Urinary bladder (tissue), 4 donors: ENCODE results near the gene DCC. TPM values are rescaled to one million over a fixed set of nuclear protein-coding genes. Genes with fewer than 3 reads are reported as not detected.

Source experiments
- DNase-seq: peaks from one replicate; pipeline ENCODE4 v3.0.0-alpha.2; 2015; ENCODE audit errors: extremely low spot score
- H3K27ac ChIP-seq: one replicate; pipeline ENCODE4 v1.5.1; 2013; ENCODE audit warnings: low read depth, mild to moderate bottlenecking, moderate library complexity
- H3K36me3 ChIP-seq: one replicate; pipeline ENCODE4 v1.6.1; 2013; ENCODE audit warnings: mild to moderate bottlenecking, moderate library complexity; ENCODE audit not compliant: insufficient read depth
- H3K4me1 ChIP-seq: one replicate; pipeline ENCODE4 v1.6.1; 2013; ENCODE audit warnings: mild to moderate bottlenecking, moderate library complexity; ENCODE audit not compliant: insufficient read depth
- H3K4me3 ChIP-seq: one replicate; pipeline ENCODE4 v1.5.1; 2013; ENCODE audit warnings: low read depth, low read length
- WGBS: extraction: QIAGEN DNeasy Blood & Tissue Kit; methylation state at CpG from one replicate; pipeline ENCODE4 v1.1.7; 2013; 5-methylcytosine and 5-hydroxymethylcytosine counted together
- polyA plus RNA-seq: library from polyadenylated mRNA; stranded (reverse); fragments of 200-250 nt; gene quantifications from one replicate; pipeline ENCODE4 v1.2.3, GENCODE V29; 2013
- total RNA-seq: library from RNA; depleted of rRNA; stranded (reverse); fragments of >200 nt; gene quantifications from one replicate; pipeline ENCODE4 v1.2.3, GENCODE V29; 2014
- donor health status: healthy with polysubstance abuse.
- donor health status: healthy.

DCC gene
- total and polyA plus RNA-seq, 2 donors = 0.08 to 2.0 TPM

GRCh38 chr18:52747869-52748268 is 407.9 kb downstream of the DCC start:
- Histone ChIP-seq H3K27ac (no peak overlapping the region), H3K36me3 (no peaks in the 10 kb centered on the region), H3K4me3 (no peak overlapping the region), H3K4me1 (no peaks in the 10 kb centered on the region)
- DNase-seq = no peak
- WGBS = 94% methylated on average over 23 of the region's 23 CpGs

GRCh38 chr18:52748343-52748742 is 408.3 kb downstream of the DCC start:
- no peak for DNase-seq
- WGBS = 89% methylated on average over 8 of the region's 8 CpGs
- no peak overlapping the region for H3K4me3 ChIP-seq
- H3K4me1 ChIP-seq = no peaks in the 10 kb centered on the region
- H3K27ac ChIP-seq = no peak overlapping the region
- H3K36me3 ChIP-seq = no peaks in the 10 kb centered on the region

GRCh38 chr18:52749542-52749941 is 409.5 kb downstream of the DCC start:
- no peak for DNase-seq
- no peak overlapping the region for H3K27ac ChIP-seq
- H3K4me1 ChIP-seq = no peaks in the 10 kb centered on the region
- no peaks in the 10 kb centered on the region for H3K36me3 ChIP-seq
- H3K4me3 ChIP-seq = no peak overlapping the region
- 85% methylated on average over 1 of the region's 1 CpG for WGBS

GRCh38 chr18:52750995-52751394 is 411.0 kb downstream of the DCC start:
- H3K27ac ChIP-seq = no peak overlapping the region
- no peak for DNase-seq
- H3K36me3 ChIP-seq = no peaks in the 10 kb centered on the region
- H3K4me1 ChIP-seq = no peaks in the 10 kb centered on the region
- WGBS = 62% methylated on average over 2 of the region's 2 CpGs
- no peak overlapping the region for H3K4me3 ChIP-seq

- Histone ChIP-seq H3K27ac (no peak overlapping the region), H3K4me1 (no peaks in the 10 kb centered on the region), H3K4me3 (no peak overlapping the region), H3K36me3 (no peaks in the 10 kb centered on the region)
- WGBS = 24% methylated on average over 3 of the region's 3 CpGs
- DNase-seq = no peak
Measured at GRCh38 chr18:52764316-52764715, 424.3 kb downstream of the DCC start.

DNA sequence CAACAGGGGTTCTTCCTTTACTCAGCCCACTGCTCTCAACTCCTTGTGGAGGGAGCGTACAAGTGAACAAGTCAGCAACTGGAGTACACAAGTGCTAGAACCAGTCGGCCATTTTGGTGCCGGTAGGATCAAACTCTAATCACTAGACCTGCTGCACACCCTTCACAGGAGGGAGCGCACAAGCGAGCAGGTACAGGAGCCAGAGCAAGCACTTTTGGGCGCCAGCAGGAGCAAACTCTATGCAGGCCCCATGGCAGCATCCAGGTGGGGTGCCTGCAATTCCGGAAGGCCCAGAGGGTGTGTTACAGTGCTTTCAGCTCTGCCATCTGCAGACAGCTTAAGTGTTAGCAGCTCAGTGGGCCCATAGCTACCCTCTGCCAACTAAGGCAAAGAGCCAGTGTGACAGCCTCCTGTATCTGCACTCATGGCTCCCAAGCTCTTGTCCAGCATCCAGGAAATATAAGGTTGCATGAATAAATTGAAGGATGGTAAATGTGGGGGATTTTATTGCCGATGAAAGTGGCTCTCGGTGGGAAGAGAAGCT is 426.1 kb downstream of the DCC start:
- Histone ChIP-seq H3K4me3 (no peak overlapping the region), H3K27ac (no peak overlapping the region), H3K36me3 (no peaks in the 10 kb centered on the region), H3K4me1 (no peaks in the 10 kb centered on the region)
- WGBS = 81% methylated on average over 9 of the region's 9 CpGs
- no peak for DNase-seq

DNA sequence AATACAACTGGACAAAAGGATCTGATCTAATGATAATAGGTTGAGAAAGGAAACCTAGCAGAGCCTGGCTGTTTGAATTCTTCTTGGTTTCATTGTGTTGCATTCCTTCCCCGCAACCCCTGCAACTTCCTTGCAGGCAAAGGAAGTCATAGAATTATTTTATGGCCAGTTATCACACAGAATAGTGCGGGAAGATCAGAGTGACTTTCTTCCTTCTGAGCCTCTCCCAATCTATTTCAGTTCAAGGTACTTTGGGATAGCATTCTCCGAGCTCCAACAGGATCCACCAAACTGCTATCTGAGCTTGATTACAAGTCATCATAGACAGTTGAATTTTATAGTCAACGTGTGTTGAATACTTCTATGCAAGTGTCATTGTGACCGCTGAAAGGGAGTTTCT is 441.1 kb downstream of the DCC start:
- 75% methylated on average over 5 of the region's 5 CpGs for WGBS
- H3K36me3 ChIP-seq = no peaks in the 10 kb centered on the region

DNA sequence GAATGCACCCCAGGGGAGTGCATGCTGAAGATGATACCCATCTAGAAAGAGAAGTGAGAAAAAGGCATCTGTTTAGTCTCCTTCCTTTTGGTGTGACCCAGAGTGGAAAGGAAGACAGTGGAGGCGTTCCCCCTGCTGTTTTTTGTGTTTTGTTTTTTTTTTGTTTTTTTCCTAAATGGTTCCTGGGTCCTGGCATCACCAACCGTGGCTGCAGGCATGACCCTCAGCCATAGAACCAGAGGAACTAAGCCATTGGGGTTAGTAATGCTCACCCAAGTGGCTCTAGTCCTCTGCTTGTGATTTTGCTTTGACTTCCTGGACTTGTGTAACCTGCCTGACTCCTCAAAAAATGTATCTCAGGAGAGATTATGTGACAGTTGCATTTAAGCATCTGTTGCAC is 451.3 kb downstream of the DCC start:
- 38% methylated on average over 2 of the region's 2 CpGs for WGBS
- Histone ChIP-seq H3K4me1 (no peaks in the 10 kb centered on the region), H3K27ac (no peak overlapping the region), H3K36me3 (no peaks in the 10 kb centered on the region), H3K4me3 (no peak overlapping the region)
- DNase-seq = no peak

More for the DNA sequence above, 441.1 kb downstream of the DCC start:
- Histone ChIP-seq H3K4me3 (no peak overlapping the region), H3K27ac (no peak overlapping the region), H3K4me1 (no peaks in the 10 kb centered on the region)
- no peak for DNase-seq

- 85% methylated on average over 1 of the region's 1 CpG for WGBS
- DNase-seq = no peak
- no peaks in the 10 kb centered on the region for H3K36me3 ChIP-seq
- no peak overlapping the region for H3K4me3 ChIP-seq
- H3K4me1 ChIP-seq = no peaks in the 10 kb centered on the region
- H3K27ac ChIP-seq = no peak overlapping the region
Measured at GRCh38 chr18:52812834-52813233, 472.8 kb downstream of the DCC start.

DNA sequence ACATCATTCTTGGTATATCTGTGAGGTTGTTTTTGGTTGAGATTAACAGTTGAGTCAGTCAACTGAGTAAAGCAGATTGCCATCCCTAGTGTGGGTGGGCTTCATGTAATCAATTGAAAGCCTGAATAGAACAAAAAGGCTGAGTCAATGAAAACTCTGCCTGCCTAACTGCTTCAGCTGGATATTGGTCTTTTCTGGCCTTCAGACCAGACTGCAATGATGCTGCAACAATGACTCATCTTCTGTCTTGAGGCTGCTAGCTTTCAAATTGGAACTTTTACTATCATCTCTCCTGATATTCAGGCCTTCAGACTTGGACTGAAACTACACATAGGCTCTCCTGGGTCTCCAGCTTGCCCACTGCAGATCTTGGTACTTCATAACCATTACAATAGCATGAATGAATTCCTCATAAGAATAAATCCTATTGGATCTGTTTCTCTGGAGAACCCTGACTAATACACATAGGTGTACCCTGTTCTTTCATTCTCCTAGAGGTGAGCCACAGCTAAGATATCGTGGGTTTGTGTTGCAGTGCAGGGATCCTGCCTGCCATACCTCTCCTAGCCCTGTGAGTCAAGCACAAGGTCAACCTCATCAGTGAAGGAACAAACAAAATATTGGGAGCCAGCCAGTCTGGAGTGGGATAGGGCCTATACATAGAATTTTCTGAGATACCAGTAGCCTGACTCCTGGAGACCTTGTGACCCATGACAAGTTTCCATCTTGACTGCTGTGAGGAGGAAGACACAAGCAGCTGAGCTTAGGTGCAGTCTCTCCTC is 473.8 kb downstream of the DCC start:
- no peaks in the 10 kb centered on the region for H3K36me3 ChIP-seq
- no peak overlapping the region for H3K27ac ChIP-seq
- DNase-seq = no peak
- no peak overlapping the region for H3K4me3 ChIP-seq
- 44% methylated on average over 1 of the region's 1 CpG for WGBS
- no peaks in the 10 kb centered on the region for H3K4me1 ChIP-seq

DNA sequence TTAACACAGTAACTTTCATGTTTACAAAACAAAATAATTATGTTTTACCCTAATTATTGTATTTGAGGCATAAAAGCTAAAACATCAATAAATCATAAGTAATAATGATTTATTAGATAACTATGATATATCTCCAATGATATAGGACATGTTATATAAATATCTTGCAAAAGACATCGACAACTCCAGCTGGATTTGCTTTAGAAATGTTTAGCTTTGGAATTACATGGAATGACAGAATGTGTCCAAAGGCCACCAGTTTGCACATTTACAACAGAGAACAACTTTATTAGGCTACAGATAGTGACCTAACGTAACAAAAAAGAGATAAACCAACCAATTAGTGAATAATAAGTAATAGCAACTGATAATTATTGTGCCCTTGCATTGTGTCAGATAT is 475.7 kb downstream of the DCC start:
- Histone ChIP-seq H3K27ac (no peak overlapping the region), H3K4me3 (no peak overlapping the region), H3K36me3 (no peaks in the 10 kb centered on the region), H3K4me1 (no peaks in the 10 kb centered on the region)
- no peak for DNase-seq
- WGBS = 40% methylated on average over 2 of the region's 2 CpGs

DNA sequence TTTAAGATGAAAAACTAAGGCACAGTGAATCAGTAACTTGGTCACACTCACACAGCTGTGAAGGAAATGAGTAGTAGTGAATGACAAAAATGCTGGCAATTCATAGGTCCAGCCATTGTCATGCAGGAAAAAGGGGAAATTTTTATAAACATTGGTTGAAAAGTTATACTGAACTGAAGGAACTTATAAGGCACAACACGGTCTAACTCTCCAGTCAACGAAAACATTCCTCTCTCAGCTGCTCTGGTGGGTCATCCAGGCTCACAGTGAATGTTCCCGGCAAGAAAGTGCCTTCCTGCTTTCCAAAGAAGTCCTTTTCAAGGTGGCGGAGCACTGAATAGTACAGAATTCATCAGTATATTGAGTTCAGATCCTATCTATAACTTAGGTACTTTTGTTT is 476.1 kb downstream of the DCC start:
- 31% methylated on average over 4 of the region's 4 CpGs for WGBS
- no peaks in the 10 kb centered on the region for H3K36me3 ChIP-seq
- H3K4me3 ChIP-seq = no peak overlapping the region
- no peak for DNase-seq
- no peak overlapping the region for H3K27ac ChIP-seq
- H3K4me1 ChIP-seq = no peaks in the 10 kb centered on the region

GRCh38 chr18:52822160-52822559 is 482.2 kb downstream of the DCC start:
- no peak overlapping the region for H3K4me3 ChIP-seq
- H3K4me1 ChIP-seq = no peaks in the 10 kb centered on the region
- H3K27ac ChIP-seq = no peak overlapping the region
- 85% methylated on average over 1 of the region's 1 CpG for WGBS
- no peaks in the 10 kb centered on the region for H3K36me3 ChIP-seq
- DNase-seq = no peak

DNA sequence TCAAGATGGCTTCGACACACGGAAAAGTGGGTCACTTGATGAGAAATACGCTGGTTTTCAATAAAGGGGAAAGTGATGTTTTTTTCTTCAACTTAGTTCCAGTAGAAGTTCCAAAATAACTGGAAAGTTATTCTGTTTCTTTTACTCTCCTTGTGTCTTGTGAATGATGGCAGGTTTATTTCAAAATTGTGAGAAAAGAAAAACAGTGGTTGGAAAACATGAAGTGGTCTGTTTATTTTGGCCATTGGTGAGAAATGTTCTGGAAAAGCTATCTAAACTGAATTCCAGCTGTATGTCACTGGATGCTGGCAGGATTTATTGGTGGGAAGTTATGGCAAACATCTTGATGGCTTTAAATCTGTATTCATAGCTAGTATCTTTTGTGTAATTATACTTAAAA is 484.1 kb downstream of the DCC start:
- no peak overlapping the region for H3K27ac ChIP-seq
- no peaks in the 10 kb centered on the region for H3K36me3 ChIP-seq
- 63% methylated on average over 3 of the region's 3 CpGs for WGBS
- H3K4me1 ChIP-seq = no peaks in the 10 kb centered on the region
- no peak for DNase-seq
- no peak overlapping the region for H3K4me3 ChIP-seq
